SK-N-MC (cell line): ENCODE data around the gene FGF3.

Experiments
- DNase-seq: peaks from one replicate; pipeline ENCODE4 v3.0.0-alpha.2; 2011; ENCODE audit warnings: low read depth, low spot score
- H3K27ac ChIP-seq: fragments of 200-600 bp; sonication (generic); 2 replicates; pipeline ENCODE4 v1.5.1; 2016; ENCODE audit warnings: mixed run types
- H3K36me3 ChIP-seq: fragments of 200-600 bp; sonication (generic); 2 replicates; pipeline ENCODE4 v1.6.1; 2017; ENCODE audit warnings: antibody characterized with exemption, low read length, mixed read lengths; ENCODE audit not compliant: insufficient read depth
- H3K4me3 ChIP-seq: fragments of 200-600 bp; sonication (generic); 2 replicates; pipeline ENCODE4 v1.5.1; 2016
- H3K9ac ChIP-seq: fragments of 200-600 bp; sonication (generic); 2 replicates; pipeline ENCODE4 v1.8.0; 2017; ENCODE audit warnings: mixed run types, mixed read lengths; ENCODE audit not compliant: insufficient read length
- H3K9me3 ChIP-seq: fragments of 200-600 bp; sonication (generic); 2 replicates; pipeline ENCODE4 v1.6.1; 2017; ENCODE audit warnings: low read depth, mild to moderate bottlenecking, antibody characterized with exemption, low read length, moderate library complexity, mixed read lengths
- EZH2 ChIP-seq: fragments of 200-600 bp; sonication (generic); IDR thresholded peaks from one replicate; pipeline ENCODE4 v1.6.1; 2017; ENCODE audit warnings: antibody characterized with exemption
- FOXP2 ChIP-seq: optimal IDR thresholded peaks from 2 replicates; pipeline ENCODE3; 2011; ENCODE audit warnings: mild to moderate bottlenecking, moderate library complexity; ENCODE audit not compliant: insufficient read depth; ENCODE audit errors: extremely low read length, control extremely low read depth
- POLR2AphosphoS5 ChIP-seq: IDR thresholded peaks from 2 replicates; pipeline ENCODE4 v1.6.1; 2012; ENCODE audit warnings: mild to moderate bottlenecking, low read depth, low read length, borderline replicate concordance

Gene FGF3

DNA sequence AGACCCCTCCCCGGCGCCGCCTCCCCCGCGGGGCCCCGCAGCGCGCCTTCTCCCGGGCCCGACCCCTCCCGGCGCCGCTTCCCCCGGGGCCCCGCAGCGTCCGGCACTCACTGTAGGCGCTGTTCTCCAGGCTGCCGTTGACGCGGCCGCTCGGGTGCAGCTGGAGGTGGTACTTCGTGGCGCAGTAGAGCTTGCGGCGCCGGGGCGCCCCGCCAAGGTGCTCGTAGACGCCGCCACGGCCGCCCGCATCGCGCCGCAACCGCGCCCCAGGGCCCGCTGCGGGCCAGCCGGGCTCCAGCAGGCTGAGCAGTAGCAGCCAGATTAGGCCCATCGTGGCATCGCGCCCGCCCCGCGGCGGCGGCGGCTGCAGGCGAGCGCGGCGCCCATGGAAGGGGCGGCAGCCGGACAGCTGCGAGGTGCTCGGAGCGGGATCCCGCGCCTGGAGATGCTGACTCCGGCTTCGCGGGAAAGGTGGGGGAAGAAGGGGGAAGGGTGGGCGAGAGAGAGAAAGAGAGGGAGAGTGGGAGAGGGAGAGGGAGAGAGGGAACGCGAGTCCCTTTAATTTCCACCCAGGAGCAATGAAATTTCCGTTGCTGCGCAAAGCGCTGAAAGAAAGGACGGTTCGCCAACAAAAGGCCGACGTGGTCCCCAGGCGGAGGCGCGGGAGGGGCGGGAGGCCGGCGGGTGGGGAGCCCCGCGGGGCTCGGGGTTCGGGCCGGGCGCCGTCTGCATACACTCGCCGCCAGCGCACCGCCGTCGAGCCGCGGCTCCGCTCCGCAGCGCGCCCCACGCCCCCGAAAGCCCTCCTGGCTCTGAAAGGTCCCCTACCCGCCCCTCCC lies at the start of gene FGF3:
TSS of gene FGF3 (minus strand) at position 814 of the 839 bp plus-strand sequence. CDS start at position 331, 483 bp downstream.
- Histone ChIP-seq H3K27ac (no peak within 1 kb of the TSS), H3K9me3 (no peaks in the 10 kb centered on the region), H3K36me3 (no peaks in the 10 kb centered on the region), H3K4me3 (peak within 1 kb of the TSS; percentile 61), H3K9ac (no peak within 1 kb of the TSS)
- TF ChIP-seq POLR2AphosphoS5 (no peak), FOXP2 (no peak), EZH2 (peak; percentile 73)
- DNase-seq = no peak

GRCh38 chr11:69868871-69869270 lies 49.7 kb upstream of the FGF3 start:
- Histone ChIP-seq H3K27ac (no peak overlapping the region), H3K36me3 (no peaks in the 10 kb centered on the region), H3K9ac (no peak overlapping the region), H3K9me3 (no peaks in the 10 kb centered on the region), H3K4me3 (no peak overlapping the region)
- TF ChIP-seq POLR2AphosphoS5 (no peak), EZH2 (no peak), FOXP2 (no peak)
- no peak for DNase-seq

- TF ChIP-seq EZH2 = no peak
- TF ChIP-seq POLR2AphosphoS5 = no peak
- no peak for TF ChIP-seq FOXP2
- H3K36me3 ChIP-seq = no peaks in the 10 kb centered on the region
- no peak overlapping the region for H3K4me3 ChIP-seq
- no peak for DNase-seq
- no peaks in the 10 kb centered on the region for H3K9me3 ChIP-seq
- H3K27ac ChIP-seq = no peak overlapping the region
- H3K9ac ChIP-seq = no peak overlapping the region
Observed at GRCh38 chr11:69868006-69868810, 49.0 kb upstream of the FGF3 start.

GRCh38 chr11:69867076-69868005 lies 48.1 kb upstream of the FGF3 start:
- Histone ChIP-seq H3K36me3 (no peaks in the 10 kb centered on the region), H3K9me3 (no peaks in the 10 kb centered on the region), H3K9ac (no peak overlapping the region), H3K4me3 (no peak overlapping the region), H3K27ac (no peak overlapping the region)
- no peak for TF ChIP-seq POLR2AphosphoS5
- TF ChIP-seq FOXP2 = no peak
- no peak for TF ChIP-seq EZH2
- no peak for DNase-seq

DNA sequence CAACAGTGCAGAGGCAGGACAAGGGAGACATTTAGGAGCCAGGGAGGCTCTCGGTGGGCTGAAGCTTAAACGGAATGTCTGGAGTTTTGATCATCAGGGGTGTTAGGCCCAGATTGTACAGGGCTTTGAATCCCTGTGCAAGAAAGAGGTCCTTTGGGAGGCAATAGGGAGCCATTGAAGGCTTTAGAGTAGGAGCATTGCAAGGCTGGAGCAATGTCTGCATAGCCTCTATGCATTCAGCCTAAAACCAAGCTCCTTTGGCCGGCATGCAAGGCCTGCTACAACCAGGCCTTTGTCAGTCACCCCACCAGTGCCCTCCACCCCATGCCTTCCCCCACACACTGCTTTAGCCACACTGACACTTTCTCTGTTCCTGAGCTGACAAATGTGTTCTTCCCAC lies 47.4 kb upstream of the FGF3 start:
- Histone ChIP-seq H3K27ac (no peak overlapping the region), H3K9ac (no peak overlapping the region), H3K36me3 (no peaks in the 10 kb centered on the region), H3K4me3 (no peak overlapping the region), H3K9me3 (no peaks in the 10 kb centered on the region)
- no peak for DNase-seq
- TF ChIP-seq FOXP2 (no peak), POLR2AphosphoS5 (no peak), EZH2 (no peak)

- TF ChIP-seq FOXP2 (no peak), POLR2AphosphoS5 (no peak), EZH2 (no peak)
Observed at GRCh38 chr11:69865707-69866106, 46.5 kb upstream of the FGF3 start.

GRCh38 chr11:69864686-69865661 lies 45.8 kb upstream of the FGF3 start:
- no peaks in the 10 kb centered on the region for H3K9me3 ChIP-seq
- no peaks in the 10 kb centered on the region for H3K36me3 ChIP-seq
- H3K4me3 ChIP-seq = no peak overlapping the region
- DNase-seq = no peak
- no peak overlapping the region for H3K9ac ChIP-seq
- no peak overlapping the region for H3K27ac ChIP-seq
- no peak for TF ChIP-seq EZH2
- no peak for TF ChIP-seq FOXP2
- no peak for TF ChIP-seq POLR2AphosphoS5

More at GRCh38 chr11:69865707-69866106, 46.5 kb upstream of the FGF3 start:
- H3K9me3 ChIP-seq = no peaks in the 10 kb centered on the region
- H3K4me3 ChIP-seq = no peak overlapping the region
- H3K36me3 ChIP-seq = no peaks in the 10 kb centered on the region
- no peak for DNase-seq
- H3K27ac ChIP-seq = no peak overlapping the region
- no peak overlapping the region for H3K9ac ChIP-seq
